ENCODE results near the gene CTNNA1. TPM values are rescaled to one million over a fixed set of nuclear protein-coding genes. Genes with fewer than 3 reads are reported as not detected.

The CTNNA1 gene
- total and polyA plus RNA-seq, 2 of the 8 experiments (the other 6 are each of a cell fraction or from before 2014, with no cell fraction given): 115 to 349 TPM

DNA sequence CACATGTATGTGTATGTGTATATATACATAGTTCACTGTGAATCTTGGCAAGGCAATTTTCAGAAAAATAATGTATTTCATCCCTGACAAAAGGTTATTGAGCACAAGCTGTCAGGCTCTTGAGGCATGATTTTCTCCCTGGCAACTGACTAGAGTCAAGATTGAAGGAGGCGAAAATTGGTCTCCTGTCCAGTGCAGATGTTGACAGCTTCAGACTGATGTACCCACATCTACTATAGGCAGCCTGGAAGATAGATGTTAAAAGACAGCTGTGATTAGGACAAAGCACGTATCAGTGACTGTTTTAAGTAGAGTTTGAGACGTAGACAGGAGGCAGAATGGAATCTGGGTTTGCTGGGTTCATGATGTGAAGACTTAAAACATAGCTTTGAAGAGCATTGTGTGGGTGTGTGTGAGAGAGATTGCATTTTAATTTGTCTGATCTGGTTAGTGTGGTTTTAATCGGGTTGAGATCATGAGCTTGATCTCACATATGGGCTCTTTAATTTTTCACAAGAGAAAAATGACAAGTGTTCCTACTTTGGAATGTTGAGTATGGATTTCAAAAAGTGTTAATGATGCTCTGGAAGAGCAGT is 39.1 kb downstream of the CTNNA1 start (continued):
- TF ChIP-seq, protein P1, sequence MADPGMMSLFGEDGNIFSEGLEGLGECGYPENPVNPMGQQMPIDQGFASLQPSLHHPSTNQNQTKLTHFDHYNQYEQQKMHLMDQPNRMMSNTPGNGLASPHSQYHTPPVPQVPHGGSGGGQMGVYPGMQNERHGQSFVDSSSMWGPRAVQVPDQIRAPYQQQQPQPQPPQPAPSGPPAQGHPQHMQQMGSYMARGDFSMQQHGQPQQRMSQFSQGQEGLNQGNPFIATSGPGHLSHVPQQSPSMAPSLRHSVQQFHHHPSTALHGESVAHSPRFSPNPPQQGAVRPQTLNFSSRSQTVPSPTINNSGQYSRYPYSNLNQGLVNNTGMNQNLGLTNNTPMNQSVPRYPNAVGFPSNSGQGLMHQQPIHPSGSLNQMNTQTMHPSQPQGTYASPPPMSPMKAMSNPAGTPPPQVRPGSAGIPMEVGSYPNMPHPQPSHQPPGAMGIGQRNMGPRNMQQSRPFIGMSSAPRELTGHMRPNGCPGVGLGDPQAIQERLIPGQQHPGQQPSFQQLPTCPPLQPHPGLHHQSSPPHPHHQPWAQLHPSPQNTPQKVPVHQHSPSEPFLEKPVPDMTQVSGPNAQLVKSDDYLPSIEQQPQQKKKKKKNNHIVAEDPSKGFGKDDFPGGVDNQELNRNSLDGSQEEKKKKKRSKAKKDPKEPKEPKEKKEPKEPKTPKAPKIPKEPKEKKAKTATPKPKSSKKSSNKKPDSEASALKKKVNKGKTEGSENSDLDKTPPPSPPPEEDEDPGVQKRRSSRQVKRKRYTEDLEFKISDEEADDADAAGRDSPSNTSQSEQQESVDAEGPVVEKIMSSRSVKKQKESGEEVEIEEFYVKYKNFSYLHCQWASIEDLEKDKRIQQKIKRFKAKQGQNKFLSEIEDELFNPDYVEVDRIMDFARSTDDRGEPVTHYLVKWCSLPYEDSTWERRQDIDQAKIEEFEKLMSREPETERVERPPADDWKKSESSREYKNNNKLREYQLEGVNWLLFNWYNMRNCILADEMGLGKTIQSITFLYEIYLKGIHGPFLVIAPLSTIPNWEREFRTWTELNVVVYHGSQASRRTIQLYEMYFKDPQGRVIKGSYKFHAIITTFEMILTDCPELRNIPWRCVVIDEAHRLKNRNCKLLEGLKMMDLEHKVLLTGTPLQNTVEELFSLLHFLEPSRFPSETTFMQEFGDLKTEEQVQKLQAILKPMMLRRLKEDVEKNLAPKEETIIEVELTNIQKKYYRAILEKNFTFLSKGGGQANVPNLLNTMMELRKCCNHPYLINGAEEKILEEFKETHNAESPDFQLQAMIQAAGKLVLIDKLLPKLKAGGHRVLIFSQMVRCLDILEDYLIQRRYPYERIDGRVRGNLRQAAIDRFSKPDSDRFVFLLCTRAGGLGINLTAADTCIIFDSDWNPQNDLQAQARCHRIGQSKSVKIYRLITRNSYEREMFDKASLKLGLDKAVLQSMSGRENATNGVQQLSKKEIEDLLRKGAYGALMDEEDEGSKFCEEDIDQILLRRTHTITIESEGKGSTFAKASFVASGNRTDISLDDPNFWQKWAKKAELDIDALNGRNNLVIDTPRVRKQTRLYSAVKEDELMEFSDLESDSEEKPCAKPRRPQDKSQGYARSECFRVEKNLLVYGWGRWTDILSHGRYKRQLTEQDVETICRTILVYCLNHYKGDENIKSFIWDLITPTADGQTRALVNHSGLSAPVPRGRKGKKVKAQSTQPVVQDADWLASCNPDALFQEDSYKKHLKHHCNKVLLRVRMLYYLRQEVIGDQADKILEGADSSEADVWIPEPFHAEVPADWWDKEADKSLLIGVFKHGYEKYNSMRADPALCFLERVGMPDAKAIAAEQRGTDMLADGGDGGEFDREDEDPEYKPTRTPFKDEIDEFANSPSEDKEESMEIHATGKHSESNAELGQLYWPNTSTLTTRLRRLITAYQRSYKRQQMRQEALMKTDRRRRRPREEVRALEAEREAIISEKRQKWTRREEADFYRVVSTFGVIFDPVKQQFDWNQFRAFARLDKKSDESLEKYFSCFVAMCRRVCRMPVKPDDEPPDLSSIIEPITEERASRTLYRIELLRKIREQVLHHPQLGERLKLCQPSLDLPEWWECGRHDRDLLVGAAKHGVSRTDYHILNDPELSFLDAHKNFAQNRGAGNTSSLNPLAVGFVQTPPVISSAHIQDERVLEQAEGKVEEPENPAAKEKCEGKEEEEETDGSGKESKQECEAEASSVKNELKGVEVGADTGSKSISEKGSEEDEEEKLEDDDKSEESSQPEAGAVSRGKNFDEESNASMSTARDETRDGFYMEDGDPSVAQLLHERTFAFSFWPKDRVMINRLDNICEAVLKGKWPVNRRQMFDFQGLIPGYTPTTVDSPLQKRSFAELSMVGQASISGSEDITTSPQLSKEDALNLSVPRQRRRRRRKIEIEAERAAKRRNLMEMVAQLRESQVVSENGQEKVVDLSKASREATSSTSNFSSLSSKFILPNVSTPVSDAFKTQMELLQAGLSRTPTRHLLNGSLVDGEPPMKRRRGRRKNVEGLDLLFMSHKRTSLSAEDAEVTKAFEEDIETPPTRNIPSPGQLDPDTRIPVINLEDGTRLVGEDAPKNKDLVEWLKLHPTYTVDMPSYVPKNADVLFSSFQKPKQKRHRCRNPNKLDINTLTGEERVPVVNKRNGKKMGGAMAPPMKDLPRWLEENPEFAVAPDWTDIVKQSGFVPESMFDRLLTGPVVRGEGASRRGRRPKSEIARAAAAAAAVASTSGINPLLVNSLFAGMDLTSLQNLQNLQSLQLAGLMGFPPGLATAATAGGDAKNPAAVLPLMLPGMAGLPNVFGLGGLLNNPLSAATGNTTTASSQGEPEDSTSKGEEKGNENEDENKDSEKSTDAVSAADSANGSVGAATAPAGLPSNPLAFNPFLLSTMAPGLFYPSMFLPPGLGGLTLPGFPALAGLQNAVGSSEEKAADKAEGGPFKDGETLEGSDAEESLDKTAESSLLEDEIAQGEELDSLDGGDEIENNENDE (IDR thresholded peaks at IDR 0.05; ENCODE audit: insufficient replicate concordance, low read length): no peak
- TF ChIP-seq ZNF274 (IDR thresholded peaks at IDR 0.05; ENCODE audit: borderline replicate concordance, extremely low read depth, low read length): no peak
- no peak for TF ChIP-seq POLR2AphosphoS5 (IDR thresholded peaks at IDR 0.05; ENCODE audit: low read depth, low read length)
